ENCODE data around the gene PTPRR. TPM values are rescaled to one million over a fixed set of nuclear protein-coding genes. Genes with fewer than 3 reads are reported as not detected.

Gene PTPRR
- total RNA-seq, 2 experiments from 2014 or later = not detected

DNA sequence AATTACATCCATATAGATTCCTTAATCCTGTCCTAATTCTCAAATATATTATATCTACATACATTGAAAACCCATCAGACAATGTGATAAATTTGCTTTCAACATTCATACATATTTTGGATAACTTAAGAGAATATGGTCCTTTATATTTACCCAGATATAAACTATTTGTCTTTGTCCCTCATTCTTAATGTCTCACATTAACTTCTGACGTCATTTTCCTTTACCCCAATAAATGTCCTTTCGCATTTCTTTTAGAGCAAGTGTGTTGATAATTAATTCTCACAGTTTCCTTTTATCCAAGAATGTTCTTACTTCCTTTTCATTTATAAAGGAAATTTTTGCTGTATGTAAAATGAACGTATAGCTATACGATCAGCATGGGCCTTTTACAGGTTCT is 12.6 kb upstream of the PTPRR start:
- Histone ChIP-seq H3K9me3 (ENCODE audit: control insufficient read depth in 1 of 2, insufficient read depth in 1 of 2, low read length in 2 of 2) (no peaks in the 10 kb centered on the region), H3K4me1 (ENCODE audit: insufficient read depth, low read length) (no peaks in the 10 kb centered on the region), H3K36me3 (ENCODE audit: insufficient read depth, low read length) (no peaks in the 10 kb centered on the region), H3K27ac (ENCODE audit: low read depth in 1 of 2, low read length in 2 of 2) (no peak overlapping the region), H3K27me3 (ENCODE audit: control insufficient read depth in 1 of 2, insufficient read depth in 2 of 2, low read length in 2 of 2) (no peaks in the 10 kb centered on the region), H3K4me3 (ENCODE audit: low read length) (no peak overlapping the region)
- no peak for DNase-seq
- Mint-ChIP-seq H3K9me3 (no peaks in the 10 kb centered on the region), H3K27ac (no peak overlapping the region), H3K36me3 (ENCODE audit: low read depth) (no peaks in the 10 kb centered on the region), H3K4me3 (no peak overlapping the region), H3K4me1 (ENCODE audit: low read depth) (no peaks in the 10 kb centered on the region), H3K27me3 (no peaks in the 10 kb centered on the region)
- ATAC-seq (ENCODE audit: poor library complexity) = no peak
- POLR2A ChIA-PET = no interaction called here
- TF ChIP-seq, protein P1, sequence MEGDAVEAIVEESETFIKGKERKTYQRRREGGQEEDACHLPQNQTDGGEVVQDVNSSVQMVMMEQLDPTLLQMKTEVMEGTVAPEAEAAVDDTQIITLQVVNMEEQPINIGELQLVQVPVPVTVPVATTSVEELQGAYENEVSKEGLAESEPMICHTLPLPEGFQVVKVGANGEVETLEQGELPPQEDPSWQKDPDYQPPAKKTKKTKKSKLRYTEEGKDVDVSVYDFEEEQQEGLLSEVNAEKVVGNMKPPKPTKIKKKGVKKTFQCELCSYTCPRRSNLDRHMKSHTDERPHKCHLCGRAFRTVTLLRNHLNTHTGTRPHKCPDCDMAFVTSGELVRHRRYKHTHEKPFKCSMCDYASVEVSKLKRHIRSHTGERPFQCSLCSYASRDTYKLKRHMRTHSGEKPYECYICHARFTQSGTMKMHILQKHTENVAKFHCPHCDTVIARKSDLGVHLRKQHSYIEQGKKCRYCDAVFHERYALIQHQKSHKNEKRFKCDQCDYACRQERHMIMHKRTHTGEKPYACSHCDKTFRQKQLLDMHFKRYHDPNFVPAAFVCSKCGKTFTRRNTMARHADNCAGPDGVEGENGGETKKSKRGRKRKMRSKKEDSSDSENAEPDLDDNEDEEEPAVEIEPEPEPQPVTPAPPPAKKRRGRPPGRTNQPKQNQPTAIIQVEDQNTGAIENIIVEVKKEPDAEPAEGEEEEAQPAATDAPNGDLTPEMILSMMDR (IDR thresholded peaks at IDR 0.05) = no peak
- CTCF ChIA-PET = interaction anchor here (0.6 to 1.1 kb wide), 2 partner anchors 8 to 807 kb away, joined by 3 to 4 read pairs; no protein-coding TSS in a partner anchor
- intact Hi-C loops (cut with DNase I, micrococcal nuclease) = no loop called here

DNA sequence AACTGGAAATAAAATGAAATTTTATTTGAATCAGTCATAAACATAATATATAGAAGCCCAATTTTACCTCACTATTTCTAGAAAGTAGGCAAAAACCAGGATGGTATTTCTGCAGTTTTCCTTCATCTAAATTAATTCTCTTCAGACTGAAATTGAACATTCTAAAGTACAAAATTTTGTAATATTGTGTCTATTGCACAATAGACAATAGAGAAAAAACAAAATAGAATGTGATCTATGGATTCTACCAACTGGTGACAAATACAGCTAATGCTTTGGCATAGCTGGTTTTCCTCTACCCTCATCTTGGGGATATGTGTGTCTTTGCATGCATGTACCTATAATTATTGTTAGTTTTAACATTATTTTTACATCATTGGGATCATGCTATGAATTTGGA is 8.5 kb upstream of the PTPRR start:
- Histone ChIP-seq H3K36me3 (ENCODE audit: insufficient read depth, low read length) (no peaks in the 10 kb centered on the region), H3K4me1 (ENCODE audit: insufficient read depth, low read length) (no peaks in the 10 kb centered on the region), H3K27me3 (ENCODE audit: control insufficient read depth in 1 of 2, insufficient read depth in 2 of 2, low read length in 2 of 2) (no peaks in the 10 kb centered on the region), H3K4me3 (ENCODE audit: low read length) (no peak overlapping the region), H3K9me3 (ENCODE audit: control insufficient read depth in 1 of 2, insufficient read depth in 1 of 2, low read length in 2 of 2) (no peaks in the 10 kb centered on the region), H3K27ac (ENCODE audit: low read depth in 1 of 2, low read length in 2 of 2) (no peak overlapping the region)
- TF ChIP-seq, protein P1 (IDR thresholded peaks at IDR 0.05) = no peak
- no peaks in the 10 kb centered on the region for H3K36me3 Mint-ChIP-seq (ENCODE audit: low read depth)
- H3K27ac Mint-ChIP-seq = no peak overlapping the region
- H3K27me3 Mint-ChIP-seq = peaks cover 4% of the 10 kb centered on the region
- intact Hi-C loops (cut with DNase I, micrococcal nuclease) = no loop called here
- POLR2A ChIA-PET = no interaction called here
- CTCF ChIA-PET = no interaction called here
- H3K4me1 Mint-ChIP-seq (ENCODE audit: low read depth) = no peaks in the 10 kb centered on the region
- no peak overlapping the region for H3K4me3 Mint-ChIP-seq
- ATAC-seq (ENCODE audit: poor library complexity) (no peak), DNase-seq (no peak)
- H3K9me3 Mint-ChIP-seq = peaks cover 4% of the 10 kb centered on the region

DNA sequence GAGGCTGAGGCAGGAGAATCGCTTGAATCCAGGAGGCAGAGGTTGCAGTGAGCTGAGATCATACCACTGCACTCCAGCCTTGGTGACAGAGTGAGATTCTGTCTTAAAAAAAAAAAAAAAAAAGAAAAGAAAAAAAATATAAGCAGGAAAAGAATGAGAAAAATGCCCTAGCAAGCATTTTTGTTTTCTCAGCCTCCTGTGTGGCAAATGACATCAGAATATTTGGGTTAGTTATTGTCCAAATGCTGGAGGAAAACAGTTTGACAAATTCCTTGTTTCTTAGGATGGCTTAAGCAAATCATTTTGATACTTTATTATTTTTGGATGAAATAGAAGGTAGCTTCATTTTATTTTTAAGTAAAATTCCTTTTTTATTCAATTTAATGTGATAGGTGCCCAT is 7.5 kb upstream of the PTPRR start:
- H3K4me3 ChIP-seq (ENCODE audit: low read length) = no peak overlapping the region
- ChIA-PET POLR2A (no interaction called here), CTCF (no interaction called here)
- Mint-ChIP-seq H3K27me3 (peaks cover 4% of the 10 kb centered on the region), H3K36me3 (ENCODE audit: low read depth) (no peaks in the 10 kb centered on the region), H3K9me3 (peaks cover 4% of the 10 kb centered on the region), H3K4me3 (no peak overlapping the region), H3K4me1 (ENCODE audit: low read depth) (no peaks in the 10 kb centered on the region), H3K27ac (no peak overlapping the region)
- DNase-seq (no peak), ATAC-seq (ENCODE audit: poor library complexity) (no peak)
- H3K27ac ChIP-seq (ENCODE audit: low read depth in 1 of 2, low read length in 2 of 2) = no peak overlapping the region
- no peaks in the 10 kb centered on the region for H3K4me1 ChIP-seq (ENCODE audit: insufficient read depth, low read length)
- intact Hi-C loops (cut with DNase I, micrococcal nuclease) = no loop called here
- no peaks in the 10 kb centered on the region for H3K9me3 ChIP-seq (ENCODE audit: control insufficient read depth in 1 of 2, insufficient read depth in 1 of 2, low read length in 2 of 2)
- no peaks in the 10 kb centered on the region for H3K36me3 ChIP-seq (ENCODE audit: insufficient read depth, low read length)
- TF ChIP-seq, protein P1 (IDR thresholded peaks at IDR 0.05) = no peak
- no peaks in the 10 kb centered on the region for H3K27me3 ChIP-seq (ENCODE audit: control insufficient read depth in 1 of 2, insufficient read depth in 2 of 2, low read length in 2 of 2)
